Keratinocyte (primary cell): ENCODE results near the gene ROR2.

Experiments
- CTCF ChIP-seq, 3 experiments: IDR thresholded peaks in 1 of 3; conservative IDR thresholded peaks in 1 of 3; optimal IDR thresholded peaks in 1 of 3; 2 replicates in 2 of 3; 3 replicates in 1 of 3; pipeline versions ENCODE3 to v1.5.1; 2011; ENCODE audit warnings: low read length in 3 of 3, mild to moderate bottlenecking in 3 of 3, moderate library complexity in 2 of 3, control low read depth in 1 of 3, inconsistent platforms in 1 of 3; ENCODE audit not compliant: insufficient read depth in 2 of 3; ENCODE audit errors: extremely low read depth in 1 of 3
- EZH2 ChIP-seq: IDR thresholded peaks from one replicate; pipeline ENCODE4 v1.6.1; 2012; ENCODE audit warnings: inconsistent platforms, mild to moderate bottlenecking, low read length, moderate library complexity

- TF ChIP-seq CTCF (optimal IDR thresholded peaks at IDR 0.05 in 1 of 3, IDR thresholded peaks at IDR 0.05 in 1 of 3, conservative IDR thresholded peaks at IDR 0.05 in 1 of 3; ENCODE audit: extremely low read depth in 1 of 3, insufficient read depth in 2 of 3, low read length in 3 of 3), result no peak
- TF ChIP-seq EZH2, result no peak
These were observed 350.5 kb downstream of the ROR2 start for GRCh38 chr9:91599564-91599963.
